HG02623 (cell line): Measurements from ENCODE around the gene SEC14L5.

Experiments used
- ATAC-seq: cut with Tn5 transposase; IDR thresholded peaks from one replicate; pipeline ENCODE4 v1.9.1; 2021; ENCODE audit warnings: moderate library complexity; ENCODE audit not compliant: unreplicated experiment

Gene SEC14L5

DNA sequence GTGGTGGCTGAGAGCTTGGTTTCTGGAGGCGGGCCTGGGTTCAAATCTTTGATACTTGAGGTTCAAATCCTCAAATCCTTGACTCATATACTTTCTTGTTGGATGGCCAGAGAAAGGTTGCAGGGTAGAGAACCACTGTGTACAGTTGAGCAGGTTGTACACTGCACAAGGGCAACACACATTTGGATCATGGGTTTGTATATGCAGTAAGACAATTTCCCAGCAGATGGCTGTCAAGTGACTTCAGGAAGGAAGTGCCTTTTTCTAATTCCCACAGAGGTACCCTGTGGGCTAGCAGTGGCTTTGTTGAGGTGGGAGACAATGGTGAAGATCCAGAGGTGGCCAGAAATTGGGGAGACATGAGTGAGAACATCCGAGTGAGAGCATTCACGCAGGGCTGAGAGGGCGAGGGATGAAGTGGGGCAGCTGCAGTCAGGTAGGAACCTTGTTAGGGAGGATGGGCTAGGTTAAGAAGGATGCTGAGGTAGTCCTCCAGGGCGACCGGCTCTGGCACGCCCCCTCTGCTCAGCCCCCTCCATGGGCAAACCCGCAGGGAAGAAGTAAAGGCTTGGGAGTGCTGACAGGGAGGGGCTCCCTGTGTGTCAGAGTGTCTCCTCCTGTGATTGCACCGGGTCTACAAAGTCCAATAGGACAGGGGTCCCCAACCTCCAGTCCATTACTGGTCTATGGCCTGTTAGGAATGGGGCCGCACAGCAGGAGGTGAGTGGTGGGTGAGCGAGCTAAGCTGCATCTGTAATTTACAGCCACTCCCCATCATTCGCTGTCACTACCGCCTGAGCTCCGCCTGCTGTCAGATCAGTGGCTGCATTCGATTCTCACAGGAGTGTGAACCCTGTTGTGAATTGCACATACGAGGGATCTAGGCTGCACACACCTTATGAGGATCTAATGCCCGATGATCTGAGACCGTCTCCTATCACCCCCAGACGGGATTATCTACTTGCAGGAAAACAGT lies 104.9 kb downstream of the SEC14L5 start:
- ATAC-seq: no peak

DNA sequence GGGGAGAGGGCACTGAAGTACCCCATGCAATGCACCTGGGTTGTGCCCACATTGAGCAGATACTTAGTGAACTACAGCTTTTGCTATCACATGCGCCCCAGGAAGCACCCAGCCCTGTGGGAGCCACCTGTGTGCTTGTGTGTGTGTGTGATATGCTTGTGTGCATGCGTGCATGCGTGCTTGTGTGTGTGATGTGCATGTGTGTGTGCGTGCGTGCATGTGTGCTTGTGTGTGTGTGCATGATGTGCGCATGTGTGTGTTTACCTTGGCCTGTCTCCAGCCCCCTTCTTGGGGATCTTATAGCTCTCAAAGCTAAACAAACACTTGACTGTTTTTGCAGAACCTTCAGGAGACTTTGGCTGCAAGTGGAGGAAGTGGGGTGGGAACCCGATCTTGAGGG lies 106.8 kb downstream of the SEC14L5 start:
- no peak for ATAC-seq

GRCh38 chr16:5065326-5065725 lies 107.2 kb downstream of the SEC14L5 start:
- ATAC-seq: no peak

DNA sequence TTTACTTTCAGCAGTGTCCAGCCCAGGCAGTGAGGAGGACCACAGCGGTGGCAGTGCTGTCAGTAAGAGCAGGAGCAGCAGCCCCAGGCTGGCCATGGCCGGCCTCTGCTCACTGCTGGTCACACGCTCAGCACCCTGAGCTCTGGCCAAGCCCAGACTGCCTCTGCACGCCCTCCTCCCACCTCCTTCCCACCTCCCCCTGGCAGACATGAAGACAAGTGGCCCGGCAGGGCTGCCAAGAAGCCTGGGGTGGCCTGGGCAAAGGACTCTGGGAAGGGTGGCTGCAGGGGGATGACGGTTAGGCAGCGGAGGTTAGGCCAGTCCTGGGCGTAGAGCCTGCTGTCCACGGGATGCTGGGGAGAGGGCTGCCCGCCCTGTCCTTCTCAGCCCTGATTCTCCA lies 107.7 kb downstream of the SEC14L5 start, which contains the start of gene C16orf89:
Gene C16orf89 (minus strand): TSS at position 144 of the 400 bp plus-strand sequence. CDS start 48 bp downstream, at position 96.
- no peak for ATAC-seq

DNA sequence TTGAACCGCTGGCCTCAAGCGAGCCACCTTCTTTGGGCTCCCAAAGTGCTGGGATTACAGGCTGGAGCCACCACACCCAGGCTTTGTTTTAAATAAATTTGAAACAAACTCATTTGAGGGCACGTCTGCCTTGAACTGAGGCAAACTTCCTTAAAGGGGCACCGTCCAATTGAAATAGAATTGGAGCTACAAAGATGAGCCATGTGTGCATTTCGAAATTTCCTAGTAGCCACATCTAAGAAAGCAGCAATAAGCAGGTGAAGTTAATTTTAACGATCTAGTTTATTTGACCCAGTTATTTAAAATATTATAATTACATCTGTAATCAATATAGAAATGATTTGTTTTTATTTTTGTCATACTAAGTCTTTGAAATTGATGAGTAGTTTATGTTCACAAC lies 108.4 kb downstream of the SEC14L5 start:
- ATAC-seq: no peak
